SK-N-MC (cell line): ENCODE results near the gene CD99.

Experiments used
- EZH2 ChIP-seq: fragments of 200-600 bp; sonication (generic); IDR thresholded peaks from one replicate; pipeline ENCODE4 v1.6.1; 2017; ENCODE audit warnings: antibody characterized with exemption
- POLR2AphosphoS5 ChIP-seq: IDR thresholded peaks from 2 replicates; pipeline ENCODE4 v1.6.1; 2012; ENCODE audit warnings: mild to moderate bottlenecking, low read depth, low read length, borderline replicate concordance

DNA sequence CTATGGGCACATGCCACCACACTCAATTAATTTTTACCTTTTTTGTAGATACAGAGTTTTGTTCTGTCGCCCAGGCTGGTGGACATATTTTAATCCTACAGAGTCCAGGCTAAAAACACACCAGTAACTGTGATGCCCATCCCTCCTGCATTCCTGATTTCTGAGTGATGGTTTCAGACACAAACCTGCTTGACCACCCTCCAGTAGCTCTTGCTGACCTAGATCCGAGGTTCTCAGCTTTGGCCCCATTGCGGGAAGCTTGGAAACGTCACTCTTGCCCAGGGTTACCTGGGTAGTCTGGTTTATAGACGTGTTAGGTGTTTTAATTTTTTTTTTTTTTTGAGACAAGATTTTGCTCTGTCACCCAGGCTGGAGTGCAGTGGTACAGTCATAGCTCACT lies 7.5 kb downstream of the CD99 start:
- TF ChIP-seq EZH2 (no peak), POLR2AphosphoS5 (no peak)
